HL-60/S4 treated with phorbol 12-myristate 13-acetate at 8.2 ng/mL for 4 days and 3 days (cell line): ENCODE results near the gene PPP1R37.

Experiments used
- in situ Hi-C: fragments of 300-500 bp; cut with MboI; formaldehyde crosslinking; loops from 2 replicates; pipeline ENCODE4 v1.15.0; 2022; ENCODE audit warnings: low sequenced_read_pairs

Gene PPP1R37

DNA sequence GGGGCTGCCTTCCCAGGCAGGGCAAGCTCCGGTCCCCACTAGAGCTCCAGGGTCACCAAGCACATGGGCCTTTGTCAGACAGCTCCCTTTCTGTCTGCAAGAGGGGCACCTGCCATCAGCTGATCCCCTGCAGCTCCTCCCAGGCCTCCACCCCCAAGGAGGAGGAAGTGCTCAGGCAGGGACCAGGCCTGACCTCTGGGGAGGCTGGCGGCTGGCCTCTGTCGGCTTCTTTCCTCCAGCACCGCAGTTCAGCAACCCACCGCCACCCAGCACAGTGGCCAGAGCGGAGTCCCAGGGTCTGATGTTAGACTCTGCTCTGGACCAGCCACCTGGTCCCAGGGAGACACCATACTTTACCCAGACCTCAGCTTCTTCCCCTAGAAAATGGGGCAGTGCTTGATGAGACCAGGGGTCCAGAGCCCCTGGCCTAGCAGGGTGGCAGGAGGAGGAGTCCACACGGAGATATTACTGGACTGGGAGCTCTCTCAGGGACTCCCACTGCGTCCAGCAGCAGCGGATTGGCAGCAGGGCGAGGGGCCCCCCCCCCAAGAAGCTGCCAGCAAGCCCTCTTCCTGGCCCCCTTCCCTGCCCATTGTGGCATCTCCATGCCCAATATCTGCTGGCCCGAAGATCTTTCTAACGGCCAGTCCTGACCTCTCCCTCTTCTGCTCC is 43.7 kb downstream of the PPP1R37 start:
- in situ Hi-C loops = no loop called here

- in situ Hi-C loops = no loop called here
Observed at GRCh38 chr19:45137179-45137761, 44.3 kb downstream of the PPP1R37 start.

GRCh38 chr19:45138303-45138751 is 45.3 kb downstream of the PPP1R37 start:
- in situ Hi-C loops = no loop called here

GRCh38 chr19:45139286-45140143 is 46.5 kb downstream of the PPP1R37 start:
- in situ Hi-C loops = no loop called here

GRCh38 chr19:45140144-45140503 is 47.1 kb downstream of the PPP1R37 start:
- in situ Hi-C loops = no loop called here

DNA sequence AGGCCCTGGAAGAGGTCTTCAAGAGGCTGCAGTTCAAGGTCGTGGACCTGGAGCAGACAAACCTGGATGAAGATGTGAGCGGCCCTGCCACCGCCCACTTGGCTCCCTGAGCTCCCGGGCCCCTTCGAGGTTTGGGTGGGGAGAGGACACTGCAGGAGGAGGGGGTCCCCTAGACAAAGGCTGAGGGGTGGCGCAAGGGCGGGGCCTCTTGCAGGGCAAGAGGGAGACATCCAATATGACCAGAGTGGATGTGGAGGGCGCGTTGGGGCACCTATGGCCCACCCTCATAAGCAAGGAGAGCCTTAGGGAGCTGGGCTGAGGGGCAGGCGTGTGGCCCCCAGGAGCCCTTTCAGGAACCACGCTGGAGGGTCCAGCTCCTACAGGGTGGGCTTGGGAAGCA is 47.6 kb downstream of the PPP1R37 start:
- in situ Hi-C loops = no loop called here

DNA sequence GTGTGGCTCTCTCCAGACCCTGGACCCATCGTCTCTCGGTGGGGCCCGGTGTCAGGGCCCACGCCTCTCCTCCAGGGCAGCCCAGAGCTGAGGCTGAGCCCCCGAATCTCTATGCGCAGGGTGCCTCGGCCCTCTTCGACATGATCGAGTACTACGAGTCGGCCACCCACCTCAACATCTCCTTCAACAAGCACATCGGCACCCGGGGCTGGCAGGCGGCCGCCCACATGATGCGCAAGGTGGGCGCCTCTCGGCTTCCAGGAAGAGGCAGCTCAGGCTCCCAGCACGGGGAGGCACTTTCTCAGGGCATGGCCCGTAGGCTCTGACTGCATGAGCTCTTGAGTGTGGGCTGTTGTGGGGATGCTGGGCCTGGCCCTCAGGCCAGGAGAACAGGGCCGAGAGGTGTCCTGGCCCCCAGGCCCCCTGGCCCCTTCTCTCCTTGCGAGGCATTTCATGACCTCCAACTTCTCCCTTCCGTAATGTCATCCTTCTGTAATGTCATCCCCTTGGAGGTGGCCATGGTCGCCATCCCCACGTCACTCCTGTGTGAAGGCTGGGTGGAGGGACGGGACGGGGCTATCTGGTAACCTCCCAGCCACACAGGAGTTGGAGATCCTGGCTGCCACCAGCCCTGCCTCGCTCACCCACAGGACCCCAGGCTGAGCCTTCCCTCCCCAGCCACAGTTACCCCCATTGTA is 48.4 kb downstream of the PPP1R37 start:
- in situ Hi-C loops = no loop called here

DNA sequence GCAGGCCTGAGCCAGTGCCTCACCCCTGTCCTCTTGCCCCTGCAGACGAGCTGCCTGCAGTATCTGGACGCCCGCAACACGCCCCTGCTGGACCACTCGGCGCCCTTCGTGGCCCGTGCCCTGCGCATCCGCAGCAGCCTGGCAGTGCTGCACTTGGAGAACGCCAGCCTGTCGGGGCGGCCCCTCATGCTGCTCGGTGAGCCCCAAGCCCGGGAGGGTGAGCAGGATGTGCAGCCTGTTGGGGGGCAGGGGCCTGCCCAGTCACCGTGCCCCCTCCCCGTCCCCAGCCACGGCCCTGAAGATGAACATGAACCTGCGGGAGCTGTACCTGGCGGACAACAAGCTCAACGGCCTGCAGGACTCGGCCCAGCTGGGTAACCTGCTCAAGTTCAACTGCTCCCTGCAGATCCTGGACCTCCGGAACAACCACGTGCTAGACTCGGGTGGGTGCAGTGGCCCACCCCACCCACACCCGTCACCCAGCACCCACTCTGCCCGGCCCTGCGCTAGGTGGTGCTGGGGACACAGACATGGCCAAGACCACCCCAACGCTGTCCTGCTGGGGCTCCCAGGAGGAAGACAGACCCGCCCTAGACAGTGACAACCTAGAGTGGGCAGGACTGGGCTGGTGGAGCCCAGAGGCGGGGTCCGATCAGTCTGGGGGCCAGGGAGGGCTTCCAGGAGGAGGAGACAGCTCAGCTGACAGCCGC is 49.2 kb downstream of the PPP1R37 start:
- in situ Hi-C loops = no loop called here

- in situ Hi-C loops = no loop called here
Observed at GRCh38 chr19:45142726-45143110, 49.7 kb downstream of the PPP1R37 start.

- in situ Hi-C loops = no loop called here
Observed at GRCh38 chr19:45144431-45145269, 51.7 kb downstream of the PPP1R37 start.

- in situ Hi-C loops = no loop called here
Observed at GRCh38 chr19:45145270-45146189, 52.6 kb downstream of the PPP1R37 start.

GRCh38 chr19:45146251-45146650 is 53.3 kb downstream of the PPP1R37 start:
- in situ Hi-C loops = no loop called here

GRCh38 chr19:45146741-45147205 is 53.8 kb downstream of the PPP1R37 start:
- in situ Hi-C loops = no loop called here

GRCh38 chr19:45147835-45148676 is 55.1 kb downstream of the PPP1R37 start:
- in situ Hi-C loops = no loop called here

GRCh38 chr19:45149129-45149528 is 56.1 kb downstream of the PPP1R37 start:
- in situ Hi-C loops = no loop called here

GRCh38 chr19:45150180-45150579 is 57.2 kb downstream of the PPP1R37 start:
- in situ Hi-C loops = no loop called here

DNA sequence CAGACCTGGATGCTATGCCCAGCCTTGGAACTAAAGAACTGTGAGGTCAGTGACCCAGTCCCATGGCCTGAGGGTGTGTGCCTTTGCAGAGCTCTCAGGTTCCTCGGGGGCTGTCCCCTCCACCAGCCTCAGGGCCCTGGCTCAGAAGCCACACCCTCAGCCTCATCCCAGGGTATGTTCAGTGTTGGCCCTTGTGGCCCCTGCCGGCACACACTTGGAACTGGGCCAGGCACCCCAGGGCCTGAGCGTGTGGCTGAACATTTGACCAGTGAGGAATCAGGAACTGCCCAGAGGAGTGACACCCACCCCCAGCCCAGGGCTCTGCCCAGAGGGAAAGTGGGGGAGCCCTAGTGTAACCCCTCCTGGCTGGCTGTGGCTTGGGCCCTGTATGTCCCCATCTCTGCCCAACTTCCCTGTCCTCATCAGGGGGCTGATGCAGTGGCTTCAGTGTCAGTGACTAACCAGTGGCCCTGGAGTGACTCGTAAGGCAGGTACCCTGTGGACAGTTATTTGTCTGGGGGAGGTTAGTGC is 57.8 kb downstream of the PPP1R37 start:
- in situ Hi-C loops = no loop called here
